Stimulated activated naive B cell treated with anti-CD40 and anti-IgM and Interleukin-4, amounts not matched to agents 10 μg/mL and 1 μg/mL and 100 μg/mL, for 72 hours (primary cell): Measurements from ENCODE around the gene ARHGAP42.
"Not testable (repeated sequence)": the region's sequence is repeated elsewhere in the genome, so short reads cannot be mapped to it uniquely, and the experiment has no call there.

Experiments
- ATAC-seq, 2 donors: fragments of 150-1000 bp; cut with Tn5 transposase; replicated peaks; 2 replicates each; pipeline ENCODE4 v1.10.0; 2021; ENCODE audit warnings: moderate library complexity in 1 of 2
- DNase-seq: peaks from one replicate; pipeline ENCODE4 v3.0.0; 2021
- H3K27ac Mint-ChIP-seq: one replicate; pipeline ENCODE4 v1.8.0; 2022; ENCODE audit warnings: mild to moderate bottlenecking, mixed read lengths
- H3K27me3 Mint-ChIP-seq, 2 donors: one replicate each; pipeline ENCODE4 v1.8.0; 2022; ENCODE audit warnings: mixed read lengths in 2 of 2
- H3K36me3 Mint-ChIP-seq, 2 donors: one replicate each; pipeline ENCODE4 v1.8.0; 2022; ENCODE audit warnings: mixed read lengths in 2 of 2, mild to moderate bottlenecking in 1 of 2
- H3K4me1 Mint-ChIP-seq, 2 donors: one replicate each; pipeline ENCODE4 v1.8.0; 2022; ENCODE audit warnings: mixed read lengths in 2 of 2, mild to moderate bottlenecking in 1 of 2
- H3K4me3 Mint-ChIP-seq, 2 donors: one replicate each; pipeline ENCODE4 v1.8.0; 2022; ENCODE audit warnings: mild to moderate bottlenecking in 2 of 2, mixed read lengths in 2 of 2, moderate library complexity in 1 of 2
- H3K9me3 Mint-ChIP-seq, 2 donors: one replicate each; pipeline ENCODE4 v1.8.0; 2022; ENCODE audit warnings: mixed read lengths in 2 of 2, mild to moderate bottlenecking in 1 of 2

Gene ARHGAP42

GRCh38 chr11:100870138-100870537 lies 183.1 kb downstream of the ARHGAP42 start:
- peaks cover 11 to 12% of the 10 kb centered on the region in 2 donors for H3K9me3 Mint-ChIP-seq
- no peak for ATAC-seq
- no peaks in the 10 kb centered on the region for H3K27me3 Mint-ChIP-seq
- no peak overlapping the region for H3K4me3 Mint-ChIP-seq
- peaks cover 12 to 17% of the 10 kb centered on the region in 2 donors for H3K4me1 Mint-ChIP-seq
- DNase-seq, result no peak
- peaks cover 8 to 10% of the 10 kb centered on the region in 2 donors for H3K36me3 Mint-ChIP-seq
- no peak overlapping the region for H3K27ac Mint-ChIP-seq

- H3K27ac Mint-ChIP-seq, result no peak overlapping the region
- H3K9me3 Mint-ChIP-seq, result no peaks in the 10 kb centered on the region
- H3K27me3 Mint-ChIP-seq, result no peaks in the 10 kb centered on the region
- H3K4me1 Mint-ChIP-seq, result no peaks in the 10 kb centered on the region
- ATAC-seq (no peak), DNase-seq (no peak)
- no peak overlapping the region for H3K4me3 Mint-ChIP-seq
- H3K36me3 Mint-ChIP-seq, result no peaks in the 10 kb centered on the region
Observed at GRCh38 chr11:100872951-100873740, 186.1 kb downstream of the ARHGAP42 start.

DNA sequence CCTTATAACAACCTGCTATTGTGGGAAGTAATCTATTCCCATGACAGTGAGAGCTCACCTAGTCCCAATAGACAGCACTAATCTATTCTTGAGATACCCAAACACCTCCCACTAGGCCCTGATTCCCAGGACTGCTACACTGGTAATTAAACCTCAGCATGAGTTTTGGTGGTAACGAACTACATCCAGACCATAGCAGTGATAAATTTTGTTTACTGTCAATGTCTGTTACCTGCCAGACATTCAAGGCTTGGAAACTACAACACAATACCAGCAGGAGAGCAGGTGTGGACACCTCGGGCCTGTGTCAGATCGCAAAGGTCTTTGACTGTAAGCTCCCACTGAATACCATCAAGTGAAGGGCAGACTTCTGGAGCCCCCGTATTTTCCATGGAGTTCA lies 187.1 kb downstream of the ARHGAP42 start:
- Mint-ChIP-seq H3K9me3 (no peaks in the 10 kb centered on the region), H3K27ac (no peak overlapping the region), H3K36me3 (no peaks in the 10 kb centered on the region), H3K4me3 (no peak overlapping the region), H3K27me3 (no peaks in the 10 kb centered on the region), H3K4me1 (no peaks in the 10 kb centered on the region)
- no peak for ATAC-seq
- no peak for DNase-seq

- H3K36me3 Mint-ChIP-seq, result peaks cover 0 to under 1% of the 10 kb centered on the region in 2 donors
- no peaks in the 10 kb centered on the region for H3K27me3 Mint-ChIP-seq
- H3K4me3 Mint-ChIP-seq, result no peak overlapping the region
- DNase-seq, result no peak
- H3K9me3 Mint-ChIP-seq, result peaks cover 0 to 4% of the 10 kb centered on the region in 2 donors
- ATAC-seq, result no peak
- H3K27ac Mint-ChIP-seq, result no peak overlapping the region
- peaks cover 0 to 2% of the 10 kb centered on the region in 2 donors for H3K4me1 Mint-ChIP-seq
Observed at GRCh38 chr11:100875521-100875869, 188.4 kb downstream of the ARHGAP42 start.

GRCh38 chr11:100876815-100877520 lies 189.9 kb downstream of the ARHGAP42 start:
- Mint-ChIP-seq H3K27me3 (peaks cover 0 to 8% of the 10 kb centered on the region in 2 donors), H3K36me3 (peaks cover 7 to 15% of the 10 kb centered on the region in 2 donors), H3K4me3 (no peak overlapping the region), H3K4me1 (peaks cover 0 to 2% of the 10 kb centered on the region in 2 donors), H3K27ac (no peak overlapping the region), H3K9me3 (peaks cover 10 to 13% of the 10 kb centered on the region in 2 donors)
- no peak for DNase-seq
- peak in 1 of 2 donors; percentile 39 for ATAC-seq

GRCh38 chr11:100878474-100878873 lies 191.4 kb downstream of the ARHGAP42 start:
- H3K4me1 Mint-ChIP-seq, result peaks cover 0 to 2% of the 10 kb centered on the region in 2 donors
- H3K27me3 Mint-ChIP-seq, result peaks cover 0 to 9% of the 10 kb centered on the region in 2 donors
- H3K4me3 Mint-ChIP-seq, result no peak overlapping the region
- ATAC-seq (no peak), DNase-seq (no peak)
- H3K36me3 Mint-ChIP-seq, result peaks cover 7 to 16% of the 10 kb centered on the region in 2 donors
- H3K9me3 Mint-ChIP-seq, result peaks cover 10 to 13% of the 10 kb centered on the region in 2 donors
- H3K27ac Mint-ChIP-seq, result no peak overlapping the region

DNA sequence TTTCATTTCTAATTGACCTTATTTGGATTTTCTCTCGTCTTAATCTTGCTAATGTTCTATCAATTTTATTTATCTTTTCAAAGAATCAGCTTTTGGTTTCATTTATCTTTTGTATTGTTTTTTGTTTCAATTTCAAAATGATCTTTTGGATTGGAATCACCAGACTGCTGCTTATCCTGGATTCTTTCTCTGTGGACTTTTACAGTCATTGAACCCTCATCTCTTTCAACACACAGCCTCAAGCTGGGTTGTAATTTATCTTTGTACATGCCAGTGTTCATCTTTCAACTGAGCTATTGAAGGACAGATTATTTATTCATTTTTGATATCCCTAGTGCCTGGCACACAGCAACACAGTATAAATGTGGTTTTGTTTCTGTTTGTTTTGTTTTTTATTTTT lies 195.9 kb downstream of the ARHGAP42 start:
- Mint-ChIP-seq H3K9me3 (peaks cover 10 to 13% of the 10 kb centered on the region in 2 donors), H3K27ac (no peak overlapping the region), H3K36me3 (peaks cover 7 to 16% of the 10 kb centered on the region in 2 donors), H3K4me1 (peaks cover 0 to 2% of the 10 kb centered on the region in 2 donors), H3K4me3 (no peak overlapping the region), H3K27me3 (peaks cover 0 to 9% of the 10 kb centered on the region in 2 donors)
- DNase-seq (no peak), ATAC-seq (no peak)

GRCh38 chr11:100883830-100884229 lies 196.7 kb downstream of the ARHGAP42 start:
- peaks cover 0 to 9% of the 10 kb centered on the region in 2 donors for H3K27me3 Mint-ChIP-seq
- H3K4me3 Mint-ChIP-seq, result no peak overlapping the region
- peaks cover 10 to 13% of the 10 kb centered on the region in 2 donors for H3K9me3 Mint-ChIP-seq
- H3K27ac Mint-ChIP-seq, result no peak overlapping the region
- DNase-seq (no peak), ATAC-seq (no peak)
- H3K36me3 Mint-ChIP-seq, result peaks cover 7 to 16% of the 10 kb centered on the region in 2 donors
- H3K4me1 Mint-ChIP-seq, result peaks cover 0 to 2% of the 10 kb centered on the region in 2 donors

DNA sequence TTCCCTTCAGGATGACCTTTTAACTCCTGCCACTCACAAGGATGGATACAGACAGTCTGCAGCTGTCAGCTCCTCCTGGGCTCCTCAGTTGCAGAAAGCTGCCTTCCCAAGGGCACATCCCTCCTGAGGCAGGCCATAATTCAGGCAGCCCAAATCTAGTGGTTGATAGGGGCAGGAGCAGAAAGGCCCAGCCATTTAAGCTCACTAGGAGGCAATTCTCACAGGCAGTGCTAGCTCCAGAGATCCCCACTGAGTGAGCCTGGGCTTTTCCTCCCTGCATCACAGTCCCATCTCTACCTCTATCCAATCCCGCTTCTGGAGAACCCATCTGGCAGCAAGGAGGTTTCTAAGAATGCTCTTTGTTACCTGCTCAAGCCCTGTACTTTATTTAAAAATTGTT lies 200.6 kb downstream of the ARHGAP42 start:
- no peaks in the 10 kb centered on the region for H3K27me3 Mint-ChIP-seq
- DNase-seq, result no peak
- H3K4me1 Mint-ChIP-seq, result no peaks in the 10 kb centered on the region
- H3K9me3 Mint-ChIP-seq, result no peaks in the 10 kb centered on the region
- H3K36me3 Mint-ChIP-seq, result no peaks in the 10 kb centered on the region
- ATAC-seq, result no peak
- no peak overlapping the region for H3K4me3 Mint-ChIP-seq
- H3K27ac Mint-ChIP-seq, result no peak overlapping the region

GRCh38 chr11:100888836-100889235 lies 201.7 kb downstream of the ARHGAP42 start:
- ATAC-seq (no peak), DNase-seq (no peak)
- Mint-ChIP-seq H3K36me3 (no peaks in the 10 kb centered on the region), H3K27ac (no peak overlapping the region), H3K4me3 (no peak overlapping the region), H3K9me3 (no peaks in the 10 kb centered on the region), H3K4me1 (no peaks in the 10 kb centered on the region), H3K27me3 (no peaks in the 10 kb centered on the region)

DNA sequence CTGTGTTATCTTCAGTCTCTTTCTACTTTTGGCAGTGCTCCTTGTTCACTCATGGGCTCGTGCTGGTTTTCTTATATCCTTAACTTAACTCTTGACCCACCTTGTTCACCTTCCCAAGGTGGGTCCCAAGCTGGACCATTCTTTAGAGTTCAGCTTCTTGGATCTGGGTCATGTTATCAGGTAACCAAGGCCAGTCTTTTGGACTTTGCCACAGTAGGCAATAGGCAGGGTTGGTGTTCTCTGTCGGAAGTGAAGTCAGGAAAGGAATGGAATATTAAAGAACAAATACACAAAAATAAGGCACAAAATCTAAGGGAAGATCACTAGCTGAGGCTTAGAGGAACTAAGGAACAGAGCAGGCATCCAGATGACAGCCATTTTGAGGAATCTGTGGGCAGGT lies 202.7 kb downstream of the ARHGAP42 start:
- Mint-ChIP-seq H3K4me3 (no peak overlapping the region), H3K36me3 (no peaks in the 10 kb centered on the region), H3K9me3 (no peaks in the 10 kb centered on the region), H3K27me3 (no peaks in the 10 kb centered on the region), H3K4me1 (no peaks in the 10 kb centered on the region), H3K27ac (no peak overlapping the region)
- no peak for ATAC-seq
- DNase-seq, result no peak

DNA sequence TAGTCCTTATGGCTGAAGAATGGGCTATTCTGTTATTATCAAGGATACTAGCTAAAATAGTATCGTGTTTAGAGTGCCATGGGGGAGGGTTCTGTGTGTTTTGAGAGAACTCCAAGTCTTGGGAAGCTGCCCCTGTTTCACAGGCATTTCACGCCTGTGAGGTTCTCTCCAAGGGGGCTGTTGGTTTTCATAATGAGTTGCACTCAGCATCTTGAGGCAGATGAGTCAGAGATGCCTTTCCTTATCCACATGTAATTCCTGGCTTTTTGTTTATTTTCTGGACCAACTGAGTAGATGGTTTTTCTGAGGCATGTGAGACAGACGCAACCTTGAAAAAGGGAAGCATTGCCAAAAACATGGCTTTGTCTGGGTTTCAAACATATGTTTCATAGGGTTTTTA lies 203.7 kb downstream of the ARHGAP42 start:
- ATAC-seq, result no peak
- no peaks in the 10 kb centered on the region for H3K36me3 Mint-ChIP-seq
- no peak for DNase-seq
- no peaks in the 10 kb centered on the region for H3K4me1 Mint-ChIP-seq
- no peak overlapping the region for H3K27ac Mint-ChIP-seq
- H3K9me3 Mint-ChIP-seq, result no peaks in the 10 kb centered on the region
- H3K27me3 Mint-ChIP-seq, result no peaks in the 10 kb centered on the region
- no peak overlapping the region for H3K4me3 Mint-ChIP-seq

DNA sequence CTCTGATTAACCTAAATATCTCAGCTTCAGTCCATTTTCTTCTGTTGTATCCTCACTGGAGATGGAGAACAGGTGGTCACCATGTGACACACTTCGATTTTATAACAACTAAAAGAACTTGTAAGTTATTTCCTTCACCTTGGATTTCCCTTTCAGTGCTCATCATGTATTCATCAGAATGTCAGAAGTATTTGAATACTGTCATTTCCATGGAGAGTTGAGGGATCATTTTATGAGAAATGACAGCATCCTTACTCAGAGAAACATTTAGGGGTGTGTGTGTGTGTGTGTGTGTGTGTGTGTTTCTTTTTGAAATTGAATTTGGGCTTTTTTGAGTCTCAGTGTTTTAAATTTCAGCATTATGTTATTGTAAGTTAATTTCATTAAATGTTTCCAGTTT lies 205.8 kb downstream of the ARHGAP42 start:
- no peaks in the 10 kb centered on the region for H3K36me3 Mint-ChIP-seq

DNA sequence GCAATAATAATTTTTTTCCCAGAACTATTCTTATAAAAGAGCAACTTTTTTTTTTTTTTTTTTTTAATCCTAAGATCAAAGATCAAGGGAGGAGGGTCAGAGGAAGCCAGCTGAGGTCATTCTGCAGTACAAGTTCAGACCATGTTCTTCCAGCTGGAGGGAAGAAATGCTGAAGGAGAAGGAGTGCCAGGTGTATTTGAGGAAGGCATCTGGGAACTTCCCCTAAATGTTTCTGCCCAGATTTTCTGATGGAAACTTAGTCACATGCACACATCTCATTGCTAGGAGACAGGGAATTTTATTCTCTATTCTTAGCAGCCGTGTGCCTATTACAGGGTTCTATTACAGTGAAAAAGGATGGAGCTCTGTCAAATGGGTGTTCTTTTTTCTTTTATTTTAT lies 208.4 kb downstream of the ARHGAP42 start:
- H3K4me3 Mint-ChIP-seq, result no peak overlapping the region
- peaks cover 4 to 7% of the 10 kb centered on the region in 2 donors for H3K36me3 Mint-ChIP-seq
- DNase-seq (no peak), ATAC-seq (no peak)
- peaks cover 2 to 5% of the 10 kb centered on the region in 2 donors for H3K4me1 Mint-ChIP-seq
- H3K27ac Mint-ChIP-seq, result no peak overlapping the region
- H3K9me3 Mint-ChIP-seq, result peaks cover 4 to 6% of the 10 kb centered on the region in 2 donors
- no peaks in the 10 kb centered on the region for H3K27me3 Mint-ChIP-seq

More for the DNA sequence above, 205.8 kb downstream of the ARHGAP42 start:
- DNase-seq, result no peak
- no peaks in the 10 kb centered on the region for H3K27me3 Mint-ChIP-seq
- no peak for ATAC-seq
- H3K4me3 Mint-ChIP-seq, result no peak overlapping the region
- H3K27ac Mint-ChIP-seq, result no peak overlapping the region
- no peaks in the 10 kb centered on the region for H3K9me3 Mint-ChIP-seq
- H3K4me1 Mint-ChIP-seq, result peaks cover 2 to 5% of the 10 kb centered on the region in 2 donors

DNA sequence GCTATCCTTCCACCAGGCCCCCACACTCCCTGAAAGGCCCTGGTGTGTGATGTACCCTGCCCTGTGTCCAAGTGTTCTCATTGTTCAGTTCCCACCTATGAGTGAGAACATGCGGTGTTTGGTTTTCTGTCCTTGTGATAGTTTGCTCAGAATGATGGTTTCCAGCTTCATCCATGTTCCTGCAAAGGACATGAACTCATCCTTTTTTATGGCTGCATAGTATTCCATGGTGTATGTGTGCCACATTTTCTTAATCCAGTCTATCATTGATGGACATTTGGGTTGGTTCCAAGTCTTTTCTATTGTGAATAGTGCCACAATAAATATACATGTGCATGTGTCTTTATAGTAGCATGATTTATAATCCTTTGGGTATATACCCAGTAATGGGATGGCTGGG lies 208.9 kb downstream of the ARHGAP42 start:
- not testable (repeated sequence) for H3K27ac Mint-ChIP-seq, H3K4me1 Mint-ChIP-seq, H3K4me3 Mint-ChIP-seq, H3K9me3 Mint-ChIP-seq, ATAC-seq, DNase-seq, H3K27me3 Mint-ChIP-seq, H3K36me3 Mint-ChIP-seq
